Measurements from ENCODE around the gene MGMT. TPM values are rescaled to one million over a fixed set of nuclear protein-coding genes. Genes with fewer than 3 reads are reported as not detected.

MGMT gene
- total RNA-seq, 1 donor from 2014 or later: 25.9 TPM

- peaks cover 9% of the 10 kb centered on the region for H3K27me3 Mint-ChIP-seq (ENCODE audit: unreplicated experiment)
- H3K27ac Mint-ChIP-seq (ENCODE audit: unreplicated experiment): no peak overlapping the region
- no peak for TF ChIP-seq CTCF (IDR thresholded peaks at IDR 0.05; ENCODE audit: unreplicated experiment)
- peaks cover 20% of the 10 kb centered on the region for H3K4me1 Mint-ChIP-seq (ENCODE audit: unreplicated experiment)
- H3K4me3 Mint-ChIP-seq (ENCODE audit: unreplicated experiment): no peak overlapping the region
- no peak for DNase-seq (ENCODE audit: low spot score)
- H3K36me3 Mint-ChIP-seq (ENCODE audit: low read depth, unreplicated experiment): peaks cover 4% of the 10 kb centered on the region
- no peaks in the 10 kb centered on the region for H3K9me3 Mint-ChIP-seq (ENCODE audit: unreplicated experiment)
Measured at GRCh38 chr10:129468187-129468586, 1.1 kb downstream of the MGMT start.

DNA sequence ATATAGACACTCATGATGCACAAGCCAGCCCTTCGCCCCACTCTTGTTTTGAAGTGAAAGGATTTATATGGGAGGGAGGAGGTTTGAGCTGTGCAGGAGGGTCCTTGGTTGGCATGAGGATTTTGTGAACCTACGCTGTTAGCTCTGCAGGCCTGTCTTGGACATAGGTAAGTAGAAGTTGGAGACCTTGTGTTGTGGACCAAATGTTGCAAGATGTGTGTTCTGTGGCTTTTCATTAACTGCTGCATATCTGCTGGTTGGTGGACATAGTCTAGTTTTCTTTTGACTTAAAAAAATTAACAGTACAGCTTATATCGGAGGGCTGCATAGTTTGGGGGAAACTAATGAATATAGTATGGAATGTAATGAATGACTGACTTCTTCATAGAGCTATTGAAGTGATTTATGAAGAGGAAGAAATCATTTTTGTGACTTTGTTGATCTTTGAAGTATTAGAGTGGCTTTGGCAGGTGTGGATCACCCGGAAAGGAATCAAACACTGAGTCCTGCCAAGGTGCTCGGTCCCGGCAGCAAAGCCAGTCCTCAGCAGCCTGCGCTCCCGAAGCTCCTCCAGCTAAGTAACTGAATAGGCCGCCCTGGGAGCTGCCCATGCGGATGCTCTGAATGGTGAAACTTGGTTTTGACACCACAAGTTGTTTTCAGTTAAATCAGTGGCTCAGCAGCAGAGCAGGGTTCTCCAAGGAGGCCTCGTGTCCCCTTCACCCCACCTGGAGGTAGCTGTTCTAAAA, 3.2 kb downstream of the MGMT start:
- no peak overlapping the region for H3K4me3 Mint-ChIP-seq (ENCODE audit: unreplicated experiment)
- H3K27me3 Mint-ChIP-seq (ENCODE audit: unreplicated experiment): peaks cover 4% of the 10 kb centered on the region
- peaks cover 2% of the 10 kb centered on the region for H3K36me3 Mint-ChIP-seq (ENCODE audit: low read depth, unreplicated experiment)
- no peak for DNase-seq (ENCODE audit: low spot score)
- no peak overlapping the region for H3K27ac Mint-ChIP-seq (ENCODE audit: unreplicated experiment)
- H3K4me1 Mint-ChIP-seq (ENCODE audit: unreplicated experiment): peaks cover 8% of the 10 kb centered on the region
- TF ChIP-seq CTCF (IDR thresholded peaks at IDR 0.05; ENCODE audit: unreplicated experiment): no peak
- H3K9me3 Mint-ChIP-seq (ENCODE audit: unreplicated experiment): no peaks in the 10 kb centered on the region

DNA sequence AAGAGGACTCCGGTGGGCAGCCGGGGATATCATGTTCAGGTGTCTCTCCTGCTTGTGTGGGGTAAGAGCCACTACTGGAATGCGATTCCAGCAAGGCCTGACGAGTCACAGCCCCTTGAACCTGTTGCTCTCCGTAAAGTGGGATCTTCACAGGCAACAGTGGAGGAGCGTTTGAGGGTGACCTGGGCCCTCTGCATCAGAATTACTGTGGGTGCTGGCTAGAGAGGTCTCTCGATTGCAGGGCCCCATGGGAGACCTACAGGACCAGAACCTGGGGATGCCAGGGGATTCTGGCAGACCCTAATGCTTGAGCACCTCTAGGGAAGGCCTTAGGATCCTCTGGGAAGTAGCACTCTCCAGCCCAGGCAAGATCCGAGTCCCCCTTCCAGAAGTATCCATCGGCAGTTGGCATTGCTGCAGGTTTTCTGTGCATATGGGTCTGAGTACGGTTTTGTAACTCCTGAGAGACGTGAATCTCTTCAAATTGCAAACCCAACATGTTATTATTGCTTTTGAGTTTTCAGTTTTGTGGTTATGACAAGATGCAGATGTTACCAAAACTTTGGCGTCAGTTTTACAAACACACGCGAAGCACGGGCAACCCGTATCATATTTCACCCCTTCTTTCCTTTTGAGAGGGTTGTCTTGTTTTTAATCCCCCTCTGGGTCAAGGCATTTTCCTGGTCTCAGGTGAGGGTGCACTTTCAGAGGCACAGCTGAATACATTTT, 4.6 kb downstream of the MGMT start:
- no peak overlapping the region for H3K4me3 Mint-ChIP-seq (ENCODE audit: unreplicated experiment)
- no peak for TF ChIP-seq CTCF (IDR thresholded peaks at IDR 0.05; ENCODE audit: unreplicated experiment)
- peaks cover 8% of the 10 kb centered on the region for H3K4me1 Mint-ChIP-seq (ENCODE audit: unreplicated experiment)
- peaks cover 4% of the 10 kb centered on the region for H3K27me3 Mint-ChIP-seq (ENCODE audit: unreplicated experiment)
- H3K27ac Mint-ChIP-seq (ENCODE audit: unreplicated experiment): no peak overlapping the region
- no peaks in the 10 kb centered on the region for H3K9me3 Mint-ChIP-seq (ENCODE audit: unreplicated experiment)
- H3K36me3 Mint-ChIP-seq (ENCODE audit: low read depth, unreplicated experiment): peaks cover 4% of the 10 kb centered on the region
- no peak for DNase-seq (ENCODE audit: low spot score)

- Mint-ChIP-seq H3K27me3 (ENCODE audit: unreplicated experiment) (peaks cover 6% of the 10 kb centered on the region), H3K27ac (ENCODE audit: unreplicated experiment) (no peak overlapping the region)
Measured at GRCh38 chr10:129472696-129473555, 5.9 kb downstream of the MGMT start.

More at GRCh38 chr10:129472696-129473555, 5.9 kb downstream of the MGMT start:
- no peak for DNase-seq (ENCODE audit: low spot score)
- no peak for TF ChIP-seq CTCF (IDR thresholded peaks at IDR 0.05; ENCODE audit: unreplicated experiment)
- Mint-ChIP-seq H3K9me3 (ENCODE audit: unreplicated experiment) (no peaks in the 10 kb centered on the region), H3K4me3 (ENCODE audit: unreplicated experiment) (no peak overlapping the region), H3K36me3 (ENCODE audit: low read depth, unreplicated experiment) (peaks cover 9% of the 10 kb centered on the region), H3K4me1 (ENCODE audit: unreplicated experiment) (peaks cover 4% of the 10 kb centered on the region)
